Measurements from ENCODE around the gene KBTBD6. TPM values are rescaled to one million over a fixed set of nuclear protein-coding genes. Genes with fewer than 3 reads are reported as not detected.
"Not testable (repeated sequence)": the region's sequence is repeated elsewhere in the genome, so short reads cannot be mapped to it uniquely, and the experiment has no call there.

The KBTBD6 gene
- total RNA-seq, result 1 to 10 TPM; 5.4 to 5.8 TPM

GRCh38 chr13:41132512-41133152 lies at the start of gene KBTBD6:
TSS of gene KBTBD6 (minus strand) at chr13:41132802. CDS start at chr13:41132511, 291 bp downstream.
- DNase-seq, result peak; percentile 97
- Mint-ChIP-seq H3K27ac (peak within 1 kb of the TSS; percentile 93), H3K27me3 (no peaks in the 10 kb centered on the region), H3K4me1 (peaks cover 41% of the 10 kb centered on the region), H3K9me3 (peaks cover 2% of the 10 kb centered on the region), H3K36me3 (peaks cover 29% of the 10 kb centered on the region), H3K4me3 (peak within 1 kb of the TSS; percentile 93)

DNA sequence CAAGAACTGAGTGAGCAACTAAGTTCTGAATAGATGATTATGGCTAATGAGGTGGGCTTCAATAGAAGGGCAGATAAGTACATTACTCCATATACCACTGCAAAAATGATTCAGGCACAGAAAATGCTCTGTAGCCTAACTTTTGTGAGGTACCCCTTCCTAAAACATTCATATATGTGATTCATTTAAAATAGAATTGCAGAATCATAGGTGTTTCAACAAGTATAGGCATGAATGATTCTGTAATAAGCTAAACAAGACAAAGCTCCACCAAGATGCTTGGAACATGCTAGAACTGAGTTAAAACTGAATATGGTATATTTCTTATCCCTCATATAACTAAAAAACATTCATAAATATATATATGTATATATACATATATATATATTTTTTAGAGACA lies 49.6 kb upstream of the KBTBD6 start:
- Mint-ChIP-seq H3K36me3 (peaks cover 10% of the 10 kb centered on the region), H3K27me3 (no peaks in the 10 kb centered on the region), H3K4me3 (no peak overlapping the region), H3K27ac (no peak overlapping the region), H3K4me1 (peaks cover 22% of the 10 kb centered on the region), H3K9me3 (peaks cover 4% of the 10 kb centered on the region)
- DNase-seq, result no peak

DNA sequence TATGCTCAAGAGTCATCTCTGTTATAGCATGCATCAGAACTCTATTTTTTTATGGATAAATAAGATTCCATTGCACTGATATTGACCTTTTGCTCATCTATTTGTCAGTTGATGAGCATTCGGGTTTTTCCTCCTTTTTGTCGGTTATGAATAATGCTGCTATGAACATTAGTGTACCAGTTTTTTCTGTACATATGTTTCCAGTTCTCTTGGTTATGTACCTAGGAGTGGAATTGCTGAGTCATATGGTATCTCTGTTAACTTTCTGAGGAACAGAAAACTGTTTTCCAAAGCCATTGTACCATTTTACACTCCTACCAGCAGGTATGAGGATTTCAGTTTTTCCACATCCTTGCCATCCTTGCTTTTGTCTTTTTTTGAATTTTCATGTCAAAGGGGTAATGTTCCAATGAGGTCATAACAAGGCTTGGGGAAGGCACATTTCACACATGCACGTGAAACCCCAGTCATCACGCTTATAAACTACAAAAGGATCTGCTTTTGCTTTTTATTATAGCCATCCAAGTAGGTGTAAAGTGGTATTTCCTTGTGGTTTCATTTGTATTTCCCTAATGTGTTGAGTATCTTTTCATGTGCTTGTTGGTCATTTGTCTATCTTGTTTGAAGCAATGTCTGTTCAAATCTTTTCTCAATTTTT lies 47.1 kb upstream of the KBTBD6 start:
- Mint-ChIP-seq H3K36me3 (peaks cover 24% of the 10 kb centered on the region), H3K9me3 (peaks cover 18% of the 10 kb centered on the region), H3K27me3 (no peaks in the 10 kb centered on the region), H3K27ac (peak overlapping the region; percentile 83), H3K4me3 (no peak overlapping the region), H3K4me1 (peaks cover 22% of the 10 kb centered on the region)
- peak; percentile 16 for DNase-seq

GRCh38 chr13:41178040-41178439 lies 45.4 kb upstream of the KBTBD6 start:
- Mint-ChIP-seq H3K27me3 (no peaks in the 10 kb centered on the region), H3K4me3 (no peak overlapping the region), H3K9me3 (peaks cover 20% of the 10 kb centered on the region), H3K4me1 (peaks cover 22% of the 10 kb centered on the region), H3K27ac (no peak overlapping the region), H3K36me3 (peaks cover 24% of the 10 kb centered on the region)
- no peak for DNase-seq

DNA sequence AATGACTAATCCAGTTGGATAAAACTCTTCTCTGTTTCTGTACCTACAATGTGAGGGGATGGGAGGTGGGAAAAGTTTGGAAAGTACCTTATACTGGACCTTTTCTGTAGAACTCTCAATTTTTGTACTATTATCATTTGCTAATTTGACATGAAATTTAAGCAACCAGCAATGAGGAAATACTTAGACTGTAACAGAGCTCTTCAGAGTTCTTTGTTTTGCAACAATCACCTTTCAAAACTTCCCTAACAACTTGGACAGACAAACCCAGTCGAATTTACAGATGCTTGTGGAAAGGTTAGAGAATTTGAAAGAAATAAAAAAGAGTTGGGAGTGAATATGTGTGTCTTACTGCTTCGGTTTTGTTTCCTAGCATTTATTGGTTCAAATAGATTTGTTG lies 45.0 kb upstream of the KBTBD6 start:
- H3K27ac Mint-ChIP-seq, result no peak overlapping the region

GRCh38 chr13:41175576-41175975 lies 43.0 kb upstream of the KBTBD6 start:
- not testable (repeated sequence) for H3K27me3 Mint-ChIP-seq, H3K27ac Mint-ChIP-seq, DNase-seq, H3K4me3 Mint-ChIP-seq
- peaks cover 23% of the 10 kb centered on the region for H3K4me1 Mint-ChIP-seq
- peaks cover 23% of the 10 kb centered on the region for H3K36me3 Mint-ChIP-seq
- H3K9me3 Mint-ChIP-seq, result peaks cover 20% of the 10 kb centered on the region

More for the DNA sequence above, 45.0 kb upstream of the KBTBD6 start:
- peaks cover 24% of the 10 kb centered on the region for H3K4me1 Mint-ChIP-seq
- H3K9me3 Mint-ChIP-seq, result peaks cover 20% of the 10 kb centered on the region
- no peak overlapping the region for H3K4me3 Mint-ChIP-seq
- DNase-seq, result no peak
- H3K36me3 Mint-ChIP-seq, result peaks cover 24% of the 10 kb centered on the region
- no peaks in the 10 kb centered on the region for H3K27me3 Mint-ChIP-seq

- Mint-ChIP-seq H3K27ac (no peak overlapping the region), H3K36me3 (peaks cover 8% of the 10 kb centered on the region), H3K4me1 (peaks cover 8% of the 10 kb centered on the region)
Observed at GRCh38 chr13:41162151-41162550, 29.5 kb upstream of the KBTBD6 start.

GRCh38 chr13:41159174-41159573 lies 26.6 kb upstream of the KBTBD6 start:
- Mint-ChIP-seq H3K27me3 (no peaks in the 10 kb centered on the region), H3K4me3 (no peak overlapping the region), H3K9me3 (peaks cover 3% of the 10 kb centered on the region), H3K27ac (no peak overlapping the region), H3K36me3 (peaks cover 6% of the 10 kb centered on the region), H3K4me1 (peaks cover 8% of the 10 kb centered on the region)
- no peak for DNase-seq

More at GRCh38 chr13:41162151-41162550, 29.5 kb upstream of the KBTBD6 start:
- Mint-ChIP-seq H3K27me3 (no peaks in the 10 kb centered on the region), H3K9me3 (peaks cover 3% of the 10 kb centered on the region), H3K4me3 (no peak overlapping the region)
- DNase-seq, result no peak

DNA sequence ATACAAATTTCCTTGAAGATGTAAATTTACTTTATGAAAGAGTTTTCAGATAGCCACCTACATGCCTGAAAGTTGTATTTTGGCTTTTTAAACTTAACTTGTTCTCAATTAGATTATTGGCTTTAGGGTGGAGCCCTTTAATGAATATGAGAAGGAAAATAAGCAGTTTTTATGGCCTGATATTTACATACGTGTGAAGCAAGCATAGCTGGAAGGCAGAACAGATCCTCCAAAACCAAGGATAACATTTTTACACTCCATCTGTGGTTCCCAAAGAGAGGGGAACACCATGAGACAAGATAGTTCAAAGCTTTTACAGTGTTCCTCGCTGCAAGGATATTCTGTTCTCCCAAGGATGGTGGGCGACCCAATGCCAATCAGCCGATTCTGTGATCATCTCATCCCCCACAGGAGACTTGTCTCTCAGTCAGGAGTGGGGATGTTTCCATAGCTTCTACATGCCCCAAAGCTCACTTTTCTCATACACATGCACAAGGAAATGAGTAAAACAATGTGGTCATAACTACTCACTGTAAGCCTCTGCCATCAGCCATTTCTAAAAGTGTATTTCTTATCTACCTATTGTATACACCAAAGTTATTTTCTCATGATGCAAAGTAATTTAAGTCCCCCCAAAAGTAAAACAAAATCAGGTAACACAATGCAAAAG lies 24.6 kb upstream of the KBTBD6 start:
- H3K9me3 Mint-ChIP-seq, result peaks cover 4% of the 10 kb centered on the region
- no peak for DNase-seq
- no peak overlapping the region for H3K4me3 Mint-ChIP-seq
- H3K36me3 Mint-ChIP-seq, result peaks cover 6% of the 10 kb centered on the region
- H3K27ac Mint-ChIP-seq, result no peak overlapping the region
- no peaks in the 10 kb centered on the region for H3K27me3 Mint-ChIP-seq
- peaks cover 8% of the 10 kb centered on the region for H3K4me1 Mint-ChIP-seq

DNA sequence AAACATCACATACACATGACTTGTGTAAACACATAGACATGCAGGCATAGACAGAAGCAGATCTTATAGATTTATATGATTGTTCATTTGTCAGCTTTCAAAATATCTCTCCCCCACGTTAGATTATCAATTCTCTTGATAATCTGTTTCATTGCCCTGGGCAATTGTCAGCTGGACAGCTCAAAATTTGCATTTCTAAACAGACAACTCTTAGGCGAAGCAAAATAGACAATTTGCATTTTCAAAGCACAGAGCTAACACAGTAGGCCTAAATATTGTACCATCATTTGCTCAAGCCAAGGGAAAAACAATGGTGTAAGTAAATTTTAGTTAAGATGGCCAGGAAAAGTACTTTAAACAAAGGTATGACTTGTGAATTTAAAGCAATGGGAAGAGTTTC lies 24.0 kb upstream of the KBTBD6 start:
- Mint-ChIP-seq H3K27me3 (no peaks in the 10 kb centered on the region), H3K36me3 (peaks cover 11% of the 10 kb centered on the region), H3K4me1 (peaks cover 8% of the 10 kb centered on the region), H3K27ac (no peak overlapping the region), H3K4me3 (no peak overlapping the region), H3K9me3 (peaks cover 9% of the 10 kb centered on the region)
- no peak for DNase-seq

- H3K4me3 Mint-ChIP-seq, result no peak overlapping the region
- H3K36me3 Mint-ChIP-seq, result peaks cover 37% of the 10 kb centered on the region
- H3K9me3 Mint-ChIP-seq, result peaks cover 33% of the 10 kb centered on the region
- H3K27me3 Mint-ChIP-seq, result no peaks in the 10 kb centered on the region
- no peak overlapping the region for H3K27ac Mint-ChIP-seq
- peaks cover 4% of the 10 kb centered on the region for H3K4me1 Mint-ChIP-seq
- DNase-seq, result no peak
Observed at GRCh38 chr13:41154042-41154441, 21.4 kb upstream of the KBTBD6 start.

- peaks cover 49% of the 10 kb centered on the region for H3K9me3 Mint-ChIP-seq
Observed at GRCh38 chr13:41152005-41152404, 19.4 kb upstream of the KBTBD6 start.

GRCh38 chr13:41150058-41150457 lies 17.5 kb upstream of the KBTBD6 start:
- no peaks in the 10 kb centered on the region for H3K4me1 Mint-ChIP-seq
- H3K4me3 Mint-ChIP-seq, result no peak overlapping the region
- H3K9me3 Mint-ChIP-seq, result peaks cover 57% of the 10 kb centered on the region
- peaks cover 65% of the 10 kb centered on the region for H3K36me3 Mint-ChIP-seq
- H3K27me3 Mint-ChIP-seq, result no peaks in the 10 kb centered on the region
- no peak for DNase-seq
- no peak overlapping the region for H3K27ac Mint-ChIP-seq

More at GRCh38 chr13:41152005-41152404, 19.4 kb upstream of the KBTBD6 start:
- Mint-ChIP-seq H3K4me1 (no peaks in the 10 kb centered on the region), H3K36me3 (peaks cover 54% of the 10 kb centered on the region), H3K27me3 (no peaks in the 10 kb centered on the region), H3K27ac (no peak overlapping the region), H3K4me3 (no peak overlapping the region)
- DNase-seq, result no peak

GRCh38 chr13:41148419-41149283 lies 16.0 kb upstream of the KBTBD6 start:
- no peak for DNase-seq
- Mint-ChIP-seq H3K36me3 (peaks cover 63% of the 10 kb centered on the region), H3K27ac (no peak overlapping the region), H3K4me1 (no peaks in the 10 kb centered on the region), H3K27me3 (no peaks in the 10 kb centered on the region), H3K9me3 (peaks cover 57% of the 10 kb centered on the region), H3K4me3 (no peak overlapping the region)
